Right lung (tissue), 5 donors: Measurements from ENCODE around the gene DYNC2H1. TPM values are rescaled to one million over a fixed set of nuclear protein-coding genes. Genes with fewer than 3 reads are reported as not detected.

Experiments
- DNase-seq, 2 donors: peaks; one replicate each; pipeline ENCODE4 v3.0.0-alpha.2; 2013
- polyA plus RNA-seq, 5 donors: library from polyadenylated mRNA; unstranded; fragments of 120-200 nt; gene quantifications; one replicate each; pipeline versions ENCODE4 v1.2.1 to v1.2.3, GENCODE V29; 2013; ENCODE audit warnings: inconsistent platforms in 1 of 5, low replicate concordance in 1 of 5; ENCODE audit not compliant: insufficient read length in 5 of 5, insufficient read depth in 1 of 5

DYNC2H1 gene
- polyA plus RNA-seq, 5 donors: 26.2 to 36.6 (median 35.4) TPM

GRCh38 chr11:103279821-103280220, 170.6 kb downstream of the DYNC2H1 start:
- no peak for DNase-seq

GRCh38 chr11:103281301-103281700, 172.1 kb downstream of the DYNC2H1 start:
- DNase-seq: no peak

GRCh38 chr11:103284260-103284659, 175.0 kb downstream of the DYNC2H1 start:
- no peak for DNase-seq

- DNase-seq: no peak
Measured at GRCh38 chr11:103294516-103294915, 185.3 kb downstream of the DYNC2H1 start.

- no peak for DNase-seq
Measured at GRCh38 chr11:103295704-103296103, 186.5 kb downstream of the DYNC2H1 start.

GRCh38 chr11:103297900-103298299, 188.7 kb downstream of the DYNC2H1 start:
- no peak for DNase-seq

- DNase-seq: no peak
Measured at GRCh38 chr11:103315248-103315647, 206.0 kb downstream of the DYNC2H1 start.

- DNase-seq: no peak
Measured at GRCh38 chr11:103317118-103317517, 207.9 kb downstream of the DYNC2H1 start.

- DNase-seq: no peak
Measured at GRCh38 chr11:103322821-103323220, 213.6 kb downstream of the DYNC2H1 start.

GRCh38 chr11:103325686-103326069, 216.5 kb downstream of the DYNC2H1 start:
- no peak for DNase-seq

- DNase-seq: peak in 1 of 2 donors; percentile 33
Measured at GRCh38 chr11:103326070-103326794, 217.0 kb downstream of the DYNC2H1 start.

- no peak for DNase-seq
Measured at GRCh38 chr11:103327721-103328120, 218.5 kb downstream of the DYNC2H1 start.

GRCh38 chr11:103332409-103332808, 223.2 kb downstream of the DYNC2H1 start:
- DNase-seq: no peak

GRCh38 chr11:103338621-103339484, 229.6 kb downstream of the DYNC2H1 start:
- DNase-seq: no peak

- DNase-seq: no peak
Measured at GRCh38 chr11:103339485-103339857, 230.2 kb downstream of the DYNC2H1 start.

- DNase-seq: peak; percentile 53 to 55
Measured at GRCh38 chr11:103340956-103341355, 231.7 kb downstream of the DYNC2H1 start.

- no peak for DNase-seq
Measured at GRCh38 chr11:103344886-103345285, 235.7 kb downstream of the DYNC2H1 start.

- DNase-seq: no peak
Measured at GRCh38 chr11:103349595-103349994, 240.4 kb downstream of the DYNC2H1 start.

GRCh38 chr11:103354656-103355055, 245.4 kb downstream of the DYNC2H1 start:
- DNase-seq: no peak

- DNase-seq: no peak
Measured at GRCh38 chr11:103358251-103358650, 249.0 kb downstream of the DYNC2H1 start.

- DNase-seq: no peak
Measured at GRCh38 chr11:103359216-103359615, 250.0 kb downstream of the DYNC2H1 start.

- DNase-seq: no peak
Measured at GRCh38 chr11:103364687-103365086, 255.5 kb downstream of the DYNC2H1 start.

- DNase-seq: no peak
Measured at GRCh38 chr11:103367650-103368049, 258.4 kb downstream of the DYNC2H1 start.
